HG03108 (cell line): ENCODE results near the gene YPEL3.
"Not testable (repeated sequence)": the region's sequence is repeated elsewhere in the genome, so short reads cannot be mapped to it uniquely, and the experiment has no call there.

Experiments
- ATAC-seq: cut with Tn5 transposase; IDR thresholded peaks from one replicate; pipeline ENCODE4 v1.9.1; 2021; ENCODE audit warnings: moderate library complexity; ENCODE audit not compliant: unreplicated experiment

The YPEL3 gene, protein sequence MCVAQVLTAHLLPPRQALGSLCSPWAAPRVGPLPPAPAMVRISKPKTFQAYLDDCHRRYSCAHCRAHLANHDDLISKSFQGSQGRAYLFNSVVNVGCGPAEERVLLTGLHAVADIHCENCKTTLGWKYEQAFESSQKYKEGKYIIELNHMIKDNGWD

DNA sequence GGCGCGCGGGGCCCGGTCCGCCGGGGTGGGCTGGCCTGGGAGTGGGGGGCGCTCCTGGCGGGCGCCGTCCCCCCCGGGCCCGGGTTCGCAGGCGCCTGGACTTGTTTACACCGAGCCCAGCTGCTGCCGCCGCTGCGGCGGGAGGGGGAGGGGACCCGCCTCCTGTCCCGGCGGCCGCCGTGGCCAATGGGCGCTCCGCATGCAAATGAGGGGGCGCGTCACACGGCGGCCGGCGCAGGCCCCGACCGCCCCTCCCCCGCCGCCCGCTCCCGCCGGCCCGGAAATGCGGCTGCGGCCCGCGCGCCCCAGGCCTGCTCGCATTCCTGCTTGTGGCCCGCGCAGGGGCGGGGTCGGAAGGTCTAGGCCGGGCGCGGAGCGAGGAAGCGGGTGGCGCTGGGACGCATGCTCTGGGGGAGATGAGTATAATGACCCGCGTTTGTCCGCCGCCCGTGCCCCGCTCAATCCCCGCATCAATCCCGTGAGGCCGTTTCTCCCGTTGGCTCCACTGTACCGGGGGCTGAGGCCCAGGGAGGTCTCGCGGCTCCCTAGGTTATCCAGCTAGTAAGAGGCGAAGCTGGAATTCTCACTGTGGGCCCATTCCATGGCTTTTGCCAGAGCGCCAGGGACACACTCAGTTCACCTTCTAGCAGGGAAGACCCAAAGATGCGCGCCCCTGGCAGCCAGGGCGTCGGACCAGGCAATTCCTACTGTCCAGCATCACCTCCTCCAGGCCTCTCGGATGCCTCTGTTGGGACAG is at the start of gene YPEL3:
Gene YPEL3, minus strand, starts transcription at position 109 of the 757 bp plus-strand sequence. CDS start 731 bp downstream, outside the sequence.
- peak; percentile 41 for ATAC-seq

DNA sequence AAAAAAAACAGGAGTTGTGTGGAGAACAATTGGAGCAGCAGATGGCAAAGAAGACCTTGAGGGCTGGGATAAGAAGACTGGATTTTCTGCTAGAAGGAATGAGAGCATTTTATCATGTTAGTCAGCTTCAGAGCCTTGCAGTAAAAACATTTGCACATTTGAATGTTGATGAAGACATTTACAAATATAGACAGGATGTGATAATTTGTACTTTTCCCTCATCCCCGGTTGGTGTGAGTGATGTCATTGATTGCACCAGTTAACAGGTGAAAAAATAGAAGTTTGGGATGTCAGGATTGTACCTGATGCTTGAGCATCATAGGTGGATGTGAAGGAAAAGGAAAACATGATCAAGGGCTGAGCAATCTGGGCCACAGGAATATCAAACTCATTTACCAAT is 49.6 kb upstream of the YPEL3 start:
- ATAC-seq = no peak

DNA sequence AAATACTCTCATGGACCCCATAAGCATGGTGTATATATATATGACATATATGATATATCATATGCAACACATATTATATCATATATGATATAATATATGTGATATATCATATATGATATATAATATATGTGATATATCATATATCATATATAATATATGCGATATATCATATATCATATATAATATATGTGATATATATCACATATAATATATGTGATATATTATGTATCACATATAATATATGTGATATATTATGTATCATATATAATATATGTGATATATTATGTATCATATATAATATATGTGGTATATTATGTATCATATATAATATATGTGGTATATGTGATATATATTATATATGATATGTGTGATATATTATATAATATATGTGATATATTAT is 48.9 kb upstream of the YPEL3 start:
- ATAC-seq = no peak

DNA sequence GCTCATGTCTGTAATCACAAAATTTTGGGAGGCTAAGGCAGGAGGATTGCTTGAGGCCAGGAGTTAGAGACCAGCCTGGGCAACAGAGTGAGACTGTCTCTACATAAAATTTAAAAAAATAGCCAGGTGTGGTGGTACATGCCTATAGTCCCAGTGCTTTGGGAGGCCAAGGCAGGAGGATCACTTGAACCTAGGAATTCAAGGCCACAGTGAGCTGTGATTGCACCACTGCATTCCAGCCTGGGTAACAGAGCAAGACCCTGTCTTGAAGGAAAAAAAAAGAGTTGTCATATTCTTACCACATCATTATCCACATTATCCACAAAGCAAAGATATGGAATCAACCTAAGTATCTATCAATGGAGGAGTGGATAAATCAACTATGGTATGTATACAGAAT is 48.0 kb upstream of the YPEL3 start:
- ATAC-seq = no peak

DNA sequence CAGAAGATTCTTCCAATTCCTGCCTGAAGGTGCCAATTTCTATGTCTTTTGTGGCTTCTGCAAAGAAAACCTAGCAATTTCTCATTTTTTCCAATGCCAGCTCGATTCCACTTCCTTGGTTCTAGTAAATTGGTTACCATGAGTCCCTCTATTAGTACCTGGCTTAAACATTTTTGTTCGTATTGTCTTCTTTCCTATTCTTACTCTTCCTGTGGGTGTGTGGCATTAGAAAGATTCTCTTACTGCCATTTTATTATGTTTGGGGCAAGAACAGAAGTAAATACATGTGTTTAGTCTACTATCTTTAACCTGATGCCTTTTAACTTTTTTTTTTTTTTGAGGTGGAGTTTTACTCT is 47.3 kb upstream of the YPEL3 start:
- no peak for ATAC-seq

DNA sequence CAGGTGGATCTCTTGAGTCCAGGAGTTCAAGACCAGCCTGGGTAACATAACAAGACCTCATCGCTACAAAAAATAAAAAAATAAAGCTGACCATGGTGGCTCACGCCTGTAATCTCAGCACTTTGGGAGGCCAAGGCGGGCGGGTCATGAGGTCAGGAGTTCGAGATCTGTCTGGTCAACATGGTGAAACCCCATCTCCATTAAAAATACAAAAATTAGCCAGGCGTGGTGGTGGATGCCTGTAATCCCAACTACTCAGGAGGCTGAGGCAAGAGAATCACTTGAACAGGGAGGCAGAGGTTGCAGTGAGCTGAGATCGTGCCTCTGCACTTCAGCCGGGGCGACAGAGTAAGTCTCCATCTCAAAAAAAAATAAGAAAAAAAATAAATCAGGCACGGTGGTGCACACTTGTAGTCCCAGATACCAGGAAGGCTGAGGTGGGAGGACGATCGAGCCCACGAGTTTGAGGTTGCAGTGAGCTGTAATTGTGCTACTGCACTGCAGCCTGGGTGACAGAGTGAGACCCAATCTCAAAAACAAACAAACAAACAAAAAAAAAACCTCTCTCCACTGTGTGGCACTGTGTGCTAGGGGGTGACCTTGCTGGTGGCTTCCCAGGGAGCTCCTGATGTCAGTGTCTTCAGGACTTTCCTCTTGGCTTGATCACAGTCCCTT is 46.8 kb upstream of the YPEL3 start:
- ATAC-seq = no peak

DNA sequence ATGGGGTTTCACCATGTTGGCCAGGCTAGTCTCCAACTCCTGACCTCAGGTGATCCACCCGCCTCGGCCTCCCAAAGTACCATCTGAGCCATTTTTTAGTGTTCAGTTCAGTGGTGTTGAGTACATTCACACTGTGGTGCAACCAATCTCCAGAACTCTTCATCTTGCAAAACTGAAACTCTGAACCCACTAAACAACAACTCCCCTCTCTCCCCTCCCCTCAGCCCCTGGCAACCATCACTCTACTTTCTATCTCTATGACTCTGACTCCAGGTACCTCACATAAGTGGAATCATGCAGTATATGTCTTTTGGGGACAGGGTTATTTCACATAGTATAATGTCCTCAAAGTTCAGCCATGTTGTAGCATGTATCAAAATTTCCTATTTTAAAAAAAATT is 45.7 kb upstream of the YPEL3 start:
- ATAC-seq = no peak

DNA sequence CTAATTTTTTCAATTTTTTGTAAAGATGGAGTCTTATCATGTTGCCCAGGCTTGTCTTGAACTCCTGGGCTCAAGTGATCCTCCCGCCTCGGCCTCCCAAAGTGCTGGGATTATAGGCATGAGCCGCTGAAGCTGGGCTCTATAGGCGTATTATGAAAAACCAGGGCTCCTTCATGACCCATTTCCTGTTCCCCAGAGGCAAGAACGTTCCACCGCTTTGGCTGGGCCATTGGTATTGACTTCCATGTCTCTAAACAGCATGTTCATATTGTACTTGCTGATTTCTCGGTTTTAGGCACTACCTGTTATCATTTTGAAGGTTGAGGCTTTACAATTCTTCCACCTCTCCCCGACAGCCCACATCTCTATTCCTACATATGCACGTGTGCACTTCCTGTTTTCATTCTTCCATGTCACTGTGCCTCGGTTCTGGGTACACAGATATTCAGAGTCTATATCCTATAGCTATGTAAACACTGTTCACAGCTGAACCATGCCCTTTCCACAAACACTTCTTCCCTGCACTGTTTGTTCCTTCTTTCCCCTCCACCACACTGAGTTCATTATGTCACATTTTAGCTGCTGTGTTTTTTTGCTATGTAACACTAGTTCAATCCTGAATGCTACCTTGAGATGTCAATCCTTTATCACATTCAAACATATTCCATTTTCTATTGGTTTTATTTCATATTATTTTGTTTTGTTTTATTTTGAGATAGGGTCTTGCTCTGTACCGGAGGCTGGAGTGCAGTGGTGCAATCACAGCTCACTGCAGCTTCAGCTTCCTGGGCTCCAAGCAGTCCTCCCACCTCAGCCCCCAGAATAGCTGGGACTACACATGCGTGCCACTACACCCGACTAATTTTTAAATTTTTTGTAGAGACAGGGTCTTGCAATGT is 43.8 kb upstream of the YPEL3 start:
- ATAC-seq = no peak

DNA sequence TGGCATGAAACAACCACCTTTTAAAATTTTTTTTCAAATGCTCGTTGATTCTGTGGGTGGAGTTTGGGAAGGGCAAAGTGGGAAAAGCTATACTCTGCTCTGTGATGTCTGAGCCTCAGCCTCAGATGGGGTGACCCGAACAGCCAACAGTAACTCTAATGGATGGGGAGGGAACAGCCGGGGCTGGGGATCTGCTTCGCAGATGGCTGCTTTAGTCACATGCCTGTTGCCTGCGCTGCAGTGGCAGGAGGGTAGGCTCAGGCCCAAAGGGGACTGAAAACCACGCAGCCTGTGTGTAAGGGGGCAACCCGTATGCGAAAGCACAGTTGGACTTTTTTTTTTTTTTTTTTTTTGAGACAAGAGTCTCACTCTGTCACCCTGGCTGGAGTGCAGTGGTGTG is 41.9 kb upstream of the YPEL3 start:
- ATAC-seq = no peak

DNA sequence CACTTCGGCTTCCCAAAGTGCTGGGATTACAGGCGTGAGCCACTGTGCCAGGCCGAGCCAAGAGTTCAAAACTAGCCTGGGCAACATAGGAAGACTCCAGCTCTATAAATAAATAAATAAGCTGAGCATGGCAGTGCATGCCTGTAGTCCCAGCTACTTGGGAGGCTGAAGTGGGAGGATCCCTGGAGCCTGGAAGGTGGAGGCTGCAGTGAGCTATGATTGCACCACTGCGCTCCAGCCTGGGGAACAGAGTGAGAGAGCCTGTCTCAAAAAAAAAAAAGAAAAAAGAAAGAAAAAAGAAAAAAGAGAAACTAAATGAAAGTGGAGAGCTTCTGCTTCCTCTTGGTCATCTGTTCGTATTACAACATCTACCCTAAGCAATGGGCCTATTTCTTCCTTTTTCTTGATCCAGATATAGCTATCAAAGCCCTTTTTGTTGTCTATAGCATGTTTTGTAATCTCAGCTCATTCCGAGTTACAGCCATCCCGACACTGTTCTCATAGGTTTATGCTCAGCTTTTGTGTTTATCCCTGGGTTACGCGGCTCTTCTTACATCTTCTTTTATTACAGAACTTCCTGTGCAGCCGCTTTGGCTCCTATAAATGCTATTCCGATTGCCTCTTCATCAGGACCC is 41.1 kb upstream of the YPEL3 start:
- no peak for ATAC-seq

DNA sequence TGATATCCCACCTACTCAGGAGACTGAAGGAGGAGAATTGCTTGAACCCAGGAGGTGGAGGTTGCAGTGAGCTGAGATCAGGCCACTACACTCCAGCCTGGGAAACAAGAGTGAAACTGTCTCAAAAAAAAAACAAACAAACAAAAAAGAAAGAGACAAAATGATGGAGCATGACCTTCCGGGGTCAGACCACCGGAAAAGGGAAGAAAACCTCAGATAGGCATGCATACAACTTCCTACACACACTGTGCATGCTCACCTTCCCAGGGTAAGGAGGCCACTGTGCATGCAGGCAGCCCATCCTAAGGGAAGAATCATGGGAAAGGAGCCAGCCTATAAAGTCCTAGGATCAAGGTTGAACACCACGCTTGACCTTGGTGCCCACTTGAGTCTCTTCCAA is 36.6 kb upstream of the YPEL3 start:
- no peak for ATAC-seq

DNA sequence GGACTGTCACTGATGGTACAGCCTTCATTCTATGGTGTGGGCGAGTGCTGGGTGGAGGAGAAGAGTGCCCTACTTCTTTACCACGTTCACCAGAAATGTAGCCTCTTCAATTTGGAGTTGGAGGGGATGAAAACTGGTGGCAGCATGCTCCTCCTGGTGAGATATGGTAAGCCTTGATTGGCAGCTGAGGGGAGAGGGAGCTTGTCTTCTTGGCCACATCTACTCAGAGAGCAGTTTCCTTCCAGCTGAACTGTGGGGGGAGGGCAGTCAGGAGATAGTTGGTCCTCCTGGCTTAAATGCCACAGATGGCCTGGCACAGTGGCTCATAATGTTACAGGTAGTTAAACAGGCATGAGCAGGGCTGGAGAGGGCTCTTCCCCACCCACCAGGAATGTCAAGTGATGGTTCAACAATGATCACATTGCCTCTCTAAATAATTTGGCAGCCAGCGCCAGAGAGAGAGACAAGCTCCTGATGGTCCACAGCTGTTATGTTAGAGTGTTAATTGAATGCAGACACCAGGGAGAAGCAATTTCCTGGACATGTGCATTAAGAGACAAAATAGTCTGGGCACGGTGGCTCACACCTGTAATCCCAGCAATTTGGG is 36.0 kb upstream of the YPEL3 start:
- ATAC-seq = no peak

DNA sequence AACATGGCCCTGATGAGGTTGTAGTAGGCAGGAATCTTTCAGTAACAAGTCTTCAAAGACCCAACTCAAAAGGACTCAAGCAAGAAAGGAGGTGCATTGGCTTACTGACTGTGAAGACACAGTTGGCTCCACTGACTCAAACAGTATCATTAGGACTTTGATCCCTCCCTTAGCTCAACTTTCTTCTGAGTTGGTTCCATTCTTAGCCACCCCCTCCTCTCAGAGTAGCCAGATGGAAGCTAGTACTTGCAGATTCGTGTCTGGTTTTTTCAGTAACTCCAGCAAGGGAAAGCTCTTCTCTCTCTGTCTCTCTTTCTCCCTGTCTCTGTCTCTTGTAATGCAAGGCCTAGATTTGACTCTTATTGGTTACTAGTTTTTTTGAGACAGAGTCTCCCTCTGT is 32.0 kb upstream of the YPEL3 start:
- no peak for ATAC-seq

DNA sequence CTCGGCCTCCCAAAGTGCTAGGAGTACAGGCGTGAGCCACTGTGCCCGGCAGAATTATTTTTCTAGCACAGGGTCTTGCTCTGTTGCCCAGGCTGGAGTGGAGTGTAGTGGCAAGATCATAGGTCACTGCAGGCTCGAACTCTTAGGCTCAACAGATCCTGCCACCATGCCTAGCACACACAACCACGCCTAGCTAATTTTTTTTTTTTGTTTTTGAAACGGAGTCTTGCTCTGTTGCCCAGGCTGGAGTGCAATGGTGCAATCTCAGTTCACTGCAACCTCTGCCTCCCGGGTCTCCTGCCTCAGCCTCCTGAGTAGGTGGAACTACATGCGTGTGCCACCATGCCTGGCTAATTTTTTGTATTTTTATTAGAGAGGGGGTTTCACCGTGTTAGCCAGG is 29.7 kb upstream of the YPEL3 start:
- ATAC-seq = not testable (repeated sequence)

DNA sequence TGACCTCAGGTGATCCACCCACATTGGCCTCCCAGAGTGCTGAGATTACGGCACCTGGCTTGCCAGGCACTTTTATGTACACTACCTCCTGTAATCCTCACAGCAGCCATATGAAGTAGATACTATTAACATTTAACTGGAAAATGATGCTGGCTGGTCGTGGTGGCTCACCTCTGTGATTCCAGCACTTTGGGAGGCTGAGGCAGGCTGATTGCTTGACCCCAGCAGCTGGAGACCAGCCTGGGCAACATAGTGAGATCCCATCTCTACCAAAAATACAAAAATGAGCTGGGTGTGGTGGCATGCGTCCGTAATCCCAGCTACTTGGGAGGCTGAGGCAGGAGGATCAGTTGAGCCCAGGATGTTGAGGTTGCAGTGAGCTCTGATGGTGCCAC is 29.0 kb upstream of the YPEL3 start:
- no peak for ATAC-seq

DNA sequence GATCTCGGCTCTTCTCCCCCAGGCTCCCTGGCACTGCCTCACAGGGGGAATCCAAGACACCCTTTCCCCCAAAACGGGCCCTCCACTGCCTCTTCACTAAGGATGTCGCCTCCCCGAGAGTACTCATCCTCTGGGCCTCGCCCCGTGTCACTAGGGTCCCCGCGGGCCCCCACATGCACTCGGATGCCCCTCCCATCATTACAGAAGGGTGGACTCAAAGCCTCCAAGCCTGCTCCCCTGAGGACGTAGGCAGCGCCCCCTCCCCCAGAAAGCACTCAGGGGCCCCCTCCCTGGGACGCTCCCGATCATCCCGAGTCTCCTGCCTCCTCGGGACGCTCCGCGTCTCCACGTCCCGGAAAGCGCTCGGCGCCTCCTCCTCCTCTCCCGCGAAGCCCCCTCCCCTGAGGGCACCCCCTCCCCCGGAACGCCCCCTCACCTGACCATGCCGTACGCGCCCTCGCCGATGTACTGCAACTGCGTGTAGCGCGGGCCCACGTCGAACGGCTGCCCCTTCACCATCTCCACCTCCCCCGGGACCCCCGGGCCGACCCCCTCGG is 26.7 kb upstream of the YPEL3 start:
- no peak for ATAC-seq

DNA sequence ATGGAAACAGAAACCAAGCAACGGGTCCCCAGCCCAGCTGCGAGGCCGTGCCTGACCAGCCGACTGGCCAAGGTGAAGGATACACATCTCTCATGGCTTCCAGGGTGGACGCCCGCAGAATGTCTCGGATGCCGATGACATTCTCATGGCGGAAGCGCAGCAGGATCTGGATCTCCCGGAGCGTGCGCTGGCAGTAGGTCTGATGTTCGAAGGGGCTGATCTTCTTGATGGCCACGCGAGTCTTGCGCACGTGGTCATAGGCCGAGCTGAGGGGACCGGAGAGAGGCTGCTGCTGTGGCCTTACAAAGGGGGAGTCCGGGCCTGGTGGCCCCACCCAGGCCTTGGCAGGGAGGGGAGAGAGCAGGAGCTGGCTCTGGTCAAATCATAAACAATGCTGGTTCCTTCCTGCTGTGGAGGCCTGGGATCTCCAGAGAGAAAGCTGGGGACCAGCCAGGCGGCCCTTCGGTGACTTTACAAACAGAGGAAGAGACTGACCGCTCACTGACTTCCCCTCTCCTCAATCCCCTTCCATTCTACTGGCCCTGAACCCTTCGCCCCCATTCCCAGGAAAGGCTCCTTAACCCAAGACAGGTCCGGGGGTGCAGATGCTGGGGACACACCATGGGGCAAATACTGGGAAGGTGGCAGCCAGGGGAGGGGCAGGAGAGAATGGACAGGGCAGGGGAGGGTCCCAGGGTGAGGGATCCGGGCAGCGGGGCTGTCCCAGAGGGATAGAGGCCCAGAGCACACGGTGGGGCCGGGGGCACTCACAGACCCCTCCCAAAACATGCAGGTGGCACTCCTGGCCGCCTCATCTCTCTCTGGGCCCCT is 25.9 kb upstream of the YPEL3 start:
- no peak for ATAC-seq

DNA sequence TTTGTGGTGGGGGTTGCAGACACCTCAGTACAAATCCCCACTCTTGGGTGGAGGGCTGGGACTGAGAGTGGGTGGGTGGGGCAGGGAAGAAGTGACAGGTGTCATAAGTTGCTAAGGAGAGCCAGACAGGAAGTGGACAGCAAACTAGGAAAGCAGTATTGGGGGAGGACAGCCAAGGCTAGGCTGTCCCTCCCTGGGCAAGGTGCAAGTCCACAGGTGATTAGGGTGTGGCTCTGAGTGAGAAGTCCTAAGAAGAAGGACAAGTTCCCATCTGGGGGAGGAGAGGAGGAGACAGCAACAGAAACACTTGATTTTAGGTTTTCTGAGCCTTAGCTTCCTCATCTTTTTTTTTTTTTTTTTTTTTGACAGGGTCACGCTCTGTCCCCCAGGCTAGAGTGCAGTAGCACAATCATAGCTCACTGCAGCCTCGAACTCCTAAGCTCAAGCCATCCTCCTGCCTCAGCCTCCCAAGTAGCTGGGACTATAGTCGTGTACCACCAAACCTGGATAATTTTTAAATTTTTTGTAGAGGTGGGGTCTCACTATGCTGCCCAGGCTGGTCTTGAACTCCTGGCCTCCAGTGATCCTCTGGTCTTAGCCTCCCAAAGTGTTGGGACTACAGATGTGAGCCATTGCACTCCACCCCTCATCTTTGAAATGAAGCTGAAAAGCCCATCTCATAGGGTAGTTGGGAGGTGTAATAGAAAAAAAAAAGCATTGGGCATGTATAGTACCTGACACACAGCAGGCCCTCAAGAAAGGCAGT is 24.5 kb upstream of the YPEL3 start:
- no peak for ATAC-seq

DNA sequence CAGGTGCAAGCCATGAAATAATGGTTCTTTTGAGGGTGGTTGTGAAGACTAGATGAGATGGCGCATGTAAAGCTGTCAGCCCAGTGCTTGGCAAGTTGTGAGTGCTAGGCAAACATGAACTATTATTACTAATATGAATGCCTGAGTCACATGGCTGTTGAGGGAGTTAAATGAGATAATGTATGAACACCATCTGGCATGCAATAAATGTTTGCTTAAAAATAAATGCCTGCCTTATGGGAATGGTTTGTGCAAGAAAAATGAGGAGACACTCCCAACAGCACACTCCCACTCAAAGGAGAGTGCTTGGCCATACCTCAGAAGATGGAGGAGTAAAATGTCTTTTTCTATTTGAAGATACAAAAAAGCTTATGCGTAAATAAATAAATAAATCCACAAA is 23.4 kb upstream of the YPEL3 start:
- ATAC-seq = no peak
